ENCODE measurements around the gene PHF20. TPM values are rescaled to one million over a fixed set of nuclear protein-coding genes. Genes with fewer than 3 reads are reported as not detected.

PHF20 gene
- total RNA-seq, 2 experiments from 2014 or later, result 57.9 to 58.8 TPM

GRCh38 chr20:35833241-35833640 lies 61.4 kb downstream of the PHF20 start:
- intact Hi-C loops (cut with micrococcal nuclease), result no loop called here
- no peak for DNase-seq
- Mint-ChIP-seq H3K4me3 (no peak overlapping the region), H3K27me3 (no peaks in the 10 kb centered on the region), H3K9me3 (peaks cover 4% of the 10 kb centered on the region), H3K27ac (peak overlapping the region; percentile 16), H3K4me1 (ENCODE audit: low read depth) (peaks cover 43% of the 10 kb centered on the region), H3K36me3 (ENCODE audit: low read depth) (peaks cover 27% of the 10 kb centered on the region)
- ATAC-seq, result no peak
- no peak for TF ChIP-seq CTCF (IDR thresholded peaks at IDR 0.05)
- ChIA-PET POLR2A (no interaction called here), CTCF (no interaction called here)

- Mint-ChIP-seq H3K27me3 (no peaks in the 10 kb centered on the region), H3K4me1 (ENCODE audit: low read depth) (peaks cover 36% of the 10 kb centered on the region), H3K9me3 (peaks cover 4% of the 10 kb centered on the region), H3K27ac (no peak overlapping the region), H3K36me3 (ENCODE audit: low read depth) (peaks cover 32% of the 10 kb centered on the region), H3K4me3 (no peak overlapping the region)
- POLR2A ChIA-PET, result interaction anchor here (1.3 kb wide), 1 partner anchor 9 kb away, joined by 4 read pairs; no protein-coding TSS in a partner anchor
- no peak for DNase-seq
- CTCF ChIA-PET, result no interaction called here
- no peak for TF ChIP-seq CTCF (IDR thresholded peaks at IDR 0.05)
- no peak for ATAC-seq
- intact Hi-C loops (cut with micrococcal nuclease), result no loop called here
Measured at GRCh38 chr20:35837577-35838195, 65.9 kb downstream of the PHF20 start.

- Mint-ChIP-seq H3K4me1 (ENCODE audit: low read depth) (peaks cover 33% of the 10 kb centered on the region), H3K27ac (no peak overlapping the region), H3K4me3 (no peak overlapping the region), H3K36me3 (ENCODE audit: low read depth) (peaks cover 33% of the 10 kb centered on the region), H3K27me3 (no peaks in the 10 kb centered on the region), H3K9me3 (peaks cover 4% of the 10 kb centered on the region)
- DNase-seq (no peak), ATAC-seq (no peak)
- ChIA-PET CTCF (no interaction called here), POLR2A (interaction anchor here (1.3 kb wide), 1 partner anchor 9 kb away, joined by 4 read pairs; no protein-coding TSS in a partner anchor)
- intact Hi-C loops (cut with micrococcal nuclease), result no loop called here
- no peak for TF ChIP-seq CTCF (IDR thresholded peaks at IDR 0.05)
Measured at GRCh38 chr20:35838205-35838604, 66.4 kb downstream of the PHF20 start.

- peaks cover 42% of the 10 kb centered on the region for H3K36me3 Mint-ChIP-seq (ENCODE audit: low read depth)
Measured at GRCh38 chr20:35839904-35840303, 68.1 kb downstream of the PHF20 start.

More at GRCh38 chr20:35839904-35840303, 68.1 kb downstream of the PHF20 start:
- peaks cover 25% of the 10 kb centered on the region for H3K4me1 Mint-ChIP-seq (ENCODE audit: low read depth)
- peak overlapping the region; percentile 30 for H3K27ac Mint-ChIP-seq
- TF ChIP-seq CTCF (IDR thresholded peaks at IDR 0.05), result no peak
- H3K9me3 Mint-ChIP-seq, result peaks cover 4% of the 10 kb centered on the region
- DNase-seq (no peak), ATAC-seq (no peak)
- no peaks in the 10 kb centered on the region for H3K27me3 Mint-ChIP-seq
- intact Hi-C loops (cut with micrococcal nuclease), result no loop called here
- POLR2A ChIA-PET, result interaction anchor here (1.1 kb wide), 1 partner anchor 20 kb away, joined by 3 read pairs; no protein-coding TSS in a partner anchor
- H3K4me3 Mint-ChIP-seq, result no peak overlapping the region
- CTCF ChIA-PET, result no interaction called here
